ENCODE measurements around the gene TULP1. TPM values are rescaled to one million over a fixed set of nuclear protein-coding genes. Genes with fewer than 3 reads are reported as not detected.

The TULP1 gene
- total and polyA plus RNA-seq, 7 donors, result 0.05 to 0.09 (median 0.08) TPM; not detected in 4

- Histone ChIP-seq H3K9me3 (no peaks in the 10 kb centered on the region), H3K4me3 (no peak overlapping the region), H3K27me3 (ENCODE audit: insufficient read depth in 3 of 3, low read length in 2 of 3) (no peaks in the 10 kb centered on the region), H3K36me3 (ENCODE audit: insufficient read depth in 1 of 2, low read depth in 1 of 2) (peaks cover 4 to 92% of the 10 kb centered on the region in 2 donors), H3K27ac (no peak overlapping the region), H3K4me1 (peaks cover 4% of the 10 kb centered on the region)
- TF ChIP-seq CTCF (IDR thresholded peaks at IDR 0.05), result no peak
- WGBS, 3 donors, result 76 to 82% (median 78%) methylated on average over 14 of the region's 14 CpGs
- intact Hi-C loops (cut with DNase I), result no loop called here
- DNase-seq (peak in 1 of 2 donors; percentile 46), ATAC-seq (no peak)
Observed at GRCh38 chr6:35476004-35476403, 36.7 kb downstream of the TULP1 start.

- Histone ChIP-seq H3K36me3 (ENCODE audit: insufficient read depth in 1 of 2, low read depth in 1 of 2) (peaks cover 4 to 92% of the 10 kb centered on the region in 2 donors), H3K4me1 (peaks cover 8% of the 10 kb centered on the region), H3K4me3 (no peak overlapping the region), H3K27ac (no peak overlapping the region), H3K9me3 (no peaks in the 10 kb centered on the region), H3K27me3 (ENCODE audit: insufficient read depth in 3 of 3, low read length in 2 of 3) (no peaks in the 10 kb centered on the region)
- WGBS, 3 donors, result 77 to 82% (median 77%) methylated on average over 4 of the region's 4 CpGs
- ATAC-seq (no peak), DNase-seq (peak in 1 of 2 donors; percentile 50)
- TF ChIP-seq CTCF (IDR thresholded peaks at IDR 0.05), result no peak
- intact Hi-C loops (cut with DNase I), result no loop called here
Observed at GRCh38 chr6:35475573-35475972, 37.1 kb downstream of the TULP1 start.

GRCh38 chr6:35474942-35475570 is 37.6 kb downstream of the TULP1 start:
- Histone ChIP-seq H3K9me3 (no peaks in the 10 kb centered on the region), H3K27me3 (ENCODE audit: insufficient read depth in 3 of 3, low read length in 2 of 3) (no peaks in the 10 kb centered on the region), H3K4me1 (peaks cover 12% of the 10 kb centered on the region), H3K27ac (no peak overlapping the region), H3K36me3 (ENCODE audit: insufficient read depth in 1 of 2, low read depth in 1 of 2) (peaks cover 4 to 92% of the 10 kb centered on the region in 2 donors), H3K4me3 (no peak overlapping the region)
- TF ChIP-seq CTCF (IDR thresholded peaks at IDR 0.05), result no peak
- WGBS, 3 donors, result 90 to 93% (median 92%) methylated on average over 19 to 20 of the region's 20 CpGs
- no peak for ATAC-seq
- intact Hi-C loops (cut with DNase I), result no loop called here
- peak in 1 of 2 donors; percentile 34 for DNase-seq

GRCh38 chr6:35474131-35474941 is 38.4 kb downstream of the TULP1 start:
- no peaks in the 10 kb centered on the region for H3K27me3 ChIP-seq (ENCODE audit: insufficient read depth in 3 of 3, low read length in 2 of 3)
- DNase-seq (peak in 1 of 2 donors; percentile 51), ATAC-seq (peak in 1 of 4 donors; percentile 4)
- no peak overlapping the region for H3K27ac ChIP-seq
- 83 to 84% (median 83%) methylated on average over 13 to 14 of the region's 14 CpGs for WGBS, 3 donors
- peaks cover 4 to 92% of the 10 kb centered on the region in 2 donors for H3K36me3 ChIP-seq (ENCODE audit: insufficient read depth in 1 of 2, low read depth in 1 of 2)
- no peak overlapping the region for H3K4me3 ChIP-seq
- intact Hi-C loops (cut with DNase I), result no loop called here
- H3K4me1 ChIP-seq, result peaks cover 17% of the 10 kb centered on the region
- H3K9me3 ChIP-seq, result no peaks in the 10 kb centered on the region
- TF ChIP-seq CTCF (IDR thresholded peaks at IDR 0.05), result no peak

Data from psoas muscle (tissue), 8 donors.